ENCODE data around the gene RP2.

Gene RP2

DNA sequence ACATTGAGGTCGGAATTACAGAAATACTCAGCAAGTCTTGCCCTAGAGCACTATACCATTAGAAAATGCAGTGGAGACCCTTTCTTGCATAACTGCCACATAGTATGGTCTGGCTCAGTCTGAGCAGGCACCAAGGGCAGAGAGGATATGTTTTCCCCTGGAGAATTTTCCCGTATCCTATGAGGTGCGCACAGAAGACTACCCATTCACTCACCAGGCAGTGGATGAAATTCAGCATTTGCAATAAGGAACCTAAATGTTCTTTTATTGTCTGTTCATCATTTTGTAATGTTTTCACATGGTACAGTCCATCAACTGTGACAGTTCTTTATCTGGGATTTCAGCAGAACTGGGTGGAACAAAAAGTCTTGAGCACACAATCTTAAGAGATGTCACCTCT is 90.9 kb downstream of the RP2 start:
- TF ChIP-seq POLR2A (IDR thresholded peaks at IDR 0.05; ENCODE audit: extremely low read depth, insufficient read length): no peak
- no peak for TF ChIP-seq MYC (IDR thresholded peaks at IDR 0.05; ENCODE audit: low read depth, low read length)
- TF ChIP-seq, protein P1, sequence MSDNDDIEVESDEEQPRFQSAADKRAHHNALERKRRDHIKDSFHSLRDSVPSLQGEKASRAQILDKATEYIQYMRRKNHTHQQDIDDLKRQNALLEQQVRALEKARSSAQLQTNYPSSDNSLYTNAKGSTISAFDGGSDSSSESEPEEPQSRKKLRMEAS (IDR thresholded peaks at IDR 0.05; ENCODE audit: low read depth, low read length): no peak
- TF ChIP-seq CTCF (IDR thresholded peaks at IDR 0.05; ENCODE audit: low read depth, low read length): no peak
- H3K4me3 ChIP-seq (ENCODE audit: low read depth, low read length): no peak overlapping the region
- no peak for DNase-seq (ENCODE audit: low read depth)

- TF ChIP-seq, protein P1 (IDR thresholded peaks at IDR 0.05; ENCODE audit: low read depth, low read length): no peak
- no peak for TF ChIP-seq MYC (IDR thresholded peaks at IDR 0.05; ENCODE audit: low read depth, low read length)
- no peak overlapping the region for H3K4me3 ChIP-seq (ENCODE audit: low read depth, low read length)
- no peak for DNase-seq (ENCODE audit: low read depth)
These were observed 92.8 kb downstream of the RP2 start for GRCh38 chrX:46929439-46930261.

All from NB4 (cell line).